HUES48 (cell line): ENCODE results near the gene SFMBT1.

Source experiments
- H3K27ac ChIP-seq: one replicate; pipeline ENCODE4 v1.7.0; 2013; ENCODE audit warnings: low read depth, low read length, inconsistent platforms
- H3K27me3 ChIP-seq: 2 replicates; pipeline ENCODE4 v1.6.1; 2013; ENCODE audit warnings: mild to moderate bottlenecking, low read length; ENCODE audit not compliant: control insufficient read depth, insufficient read depth
- H3K36me3 ChIP-seq: 2 replicates; pipeline ENCODE4 v1.6.1; 2013; ENCODE audit warnings: low read length; ENCODE audit not compliant: control insufficient read depth, insufficient read depth
- H3K4me1 ChIP-seq: 2 replicates; pipeline ENCODE4 v1.6.1; 2013; ENCODE audit warnings: mild to moderate bottlenecking, low read length; ENCODE audit not compliant: control insufficient read depth, insufficient read depth
- H3K4me3 ChIP-seq: 2 replicates; pipeline ENCODE4 v1.5.1; 2013; ENCODE audit warnings: mild to moderate bottlenecking, low read depth, low read length
- H3K9ac ChIP-seq: 2 replicates; pipeline ENCODE4 v1.6.1; 2013; ENCODE audit warnings: mild to moderate bottlenecking, low read depth, low read length, moderate library complexity
- H3K9me3 ChIP-seq: 2 replicates; pipeline ENCODE4 v1.6.1; 2013; ENCODE audit warnings: low read length; ENCODE audit not compliant: control insufficient read depth, insufficient read depth

Gene SFMBT1

GRCh38 chr3:53081318-53081717 lies 35.4 kb upstream of the SFMBT1 start:
- H3K9me3 ChIP-seq, result no peaks in the 10 kb centered on the region
- no peaks in the 10 kb centered on the region for H3K27me3 ChIP-seq
- H3K27ac ChIP-seq, result no peak overlapping the region
- no peaks in the 10 kb centered on the region for H3K36me3 ChIP-seq
- H3K4me1 ChIP-seq, result no peaks in the 10 kb centered on the region
- no peak overlapping the region for H3K4me3 ChIP-seq
- no peak overlapping the region for H3K9ac ChIP-seq

- no peak overlapping the region for H3K27ac ChIP-seq
- no peaks in the 10 kb centered on the region for H3K27me3 ChIP-seq
- H3K4me1 ChIP-seq, result no peaks in the 10 kb centered on the region
- H3K9ac ChIP-seq, result no peak overlapping the region
- H3K36me3 ChIP-seq, result no peaks in the 10 kb centered on the region
- H3K9me3 ChIP-seq, result no peaks in the 10 kb centered on the region
- H3K4me3 ChIP-seq, result no peak overlapping the region
Measured at GRCh38 chr3:53080612-53081205, 34.8 kb upstream of the SFMBT1 start.

- H3K9me3 ChIP-seq, result no peaks in the 10 kb centered on the region
- no peak overlapping the region for H3K4me3 ChIP-seq
- no peaks in the 10 kb centered on the region for H3K36me3 ChIP-seq
- no peaks in the 10 kb centered on the region for H3K4me1 ChIP-seq
- no peak overlapping the region for H3K9ac ChIP-seq
- no peak overlapping the region for H3K27ac ChIP-seq
- no peaks in the 10 kb centered on the region for H3K27me3 ChIP-seq
Measured at GRCh38 chr3:53079791-53080555, 34.1 kb upstream of the SFMBT1 start.

GRCh38 chr3:53079147-53079546 lies 33.3 kb upstream of the SFMBT1 start:
- H3K36me3 ChIP-seq, result no peaks in the 10 kb centered on the region
- H3K9ac ChIP-seq, result no peak overlapping the region
- no peaks in the 10 kb centered on the region for H3K9me3 ChIP-seq
- no peak overlapping the region for H3K4me3 ChIP-seq
- H3K4me1 ChIP-seq, result no peaks in the 10 kb centered on the region
- H3K27me3 ChIP-seq, result no peaks in the 10 kb centered on the region
- H3K27ac ChIP-seq, result no peak overlapping the region

GRCh38 chr3:53078656-53079055 lies 32.8 kb upstream of the SFMBT1 start:
- Histone ChIP-seq H3K4me3 (no peak overlapping the region), H3K9me3 (no peaks in the 10 kb centered on the region), H3K27me3 (no peaks in the 10 kb centered on the region), H3K9ac (no peak overlapping the region), H3K4me1 (peaks cover 2% of the 10 kb centered on the region; the same call in 1 of the 2 replicates), H3K36me3 (no peaks in the 10 kb centered on the region), H3K27ac (no peak overlapping the region)

- Histone ChIP-seq H3K27ac (no peak overlapping the region), H3K9ac (no peak overlapping the region), H3K36me3 (no peaks in the 10 kb centered on the region), H3K9me3 (no peaks in the 10 kb centered on the region), H3K27me3 (no peaks in the 10 kb centered on the region), H3K4me1 (peaks cover 11% of the 10 kb centered on the region), H3K4me3 (no peak overlapping the region)
Measured at GRCh38 chr3:53077476-53078220, 31.8 kb upstream of the SFMBT1 start.

GRCh38 chr3:53075743-53076140 lies 29.9 kb upstream of the SFMBT1 start:
- H3K27ac ChIP-seq, result no peak overlapping the region
- H3K9me3 ChIP-seq, result no peaks in the 10 kb centered on the region
- no peaks in the 10 kb centered on the region for H3K36me3 ChIP-seq
- H3K4me1 ChIP-seq, result peaks cover 16% of the 10 kb centered on the region
- no peak overlapping the region for H3K4me3 ChIP-seq
- H3K27me3 ChIP-seq, result no peaks in the 10 kb centered on the region; the same call in 1 of the 2 replicates
- no peak overlapping the region for H3K9ac ChIP-seq

- no peak overlapping the region for H3K9ac ChIP-seq
- H3K36me3 ChIP-seq, result no peaks in the 10 kb centered on the region
- no peaks in the 10 kb centered on the region; the same call in 1 of the 2 replicates for H3K27me3 ChIP-seq
Measured at GRCh38 chr3:53074761-53075742, 29.2 kb upstream of the SFMBT1 start.

GRCh38 chr3:53074366-53074696 lies 28.5 kb upstream of the SFMBT1 start:
- Histone ChIP-seq H3K9ac (no peak overlapping the region), H3K4me3 (no peak overlapping the region)

More at GRCh38 chr3:53074761-53075742, 29.2 kb upstream of the SFMBT1 start:
- no peak overlapping the region for H3K4me3 ChIP-seq
- H3K27ac ChIP-seq, result no peak overlapping the region
- H3K9me3 ChIP-seq, result no peaks in the 10 kb centered on the region
- H3K4me1 ChIP-seq, result peaks cover 16% of the 10 kb centered on the region

GRCh38 chr3:53073553-53074365 lies 27.9 kb upstream of the SFMBT1 start:
- H3K27me3 ChIP-seq, result no peaks in the 10 kb centered on the region; the same call in 1 of the 2 replicates
- H3K9me3 ChIP-seq, result no peaks in the 10 kb centered on the region
- H3K36me3 ChIP-seq, result no peaks in the 10 kb centered on the region
- no peak overlapping the region for H3K4me3 ChIP-seq
- peaks cover 16% of the 10 kb centered on the region for H3K4me1 ChIP-seq
- H3K9ac ChIP-seq, result no peak overlapping the region
- no peak overlapping the region for H3K27ac ChIP-seq

More at GRCh38 chr3:53074366-53074696, 28.5 kb upstream of the SFMBT1 start:
- no peaks in the 10 kb centered on the region for H3K9me3 ChIP-seq
- no peak overlapping the region for H3K27ac ChIP-seq
- H3K27me3 ChIP-seq, result no peaks in the 10 kb centered on the region; the same call in 1 of the 2 replicates
- H3K4me1 ChIP-seq, result peaks cover 16% of the 10 kb centered on the region
- H3K36me3 ChIP-seq, result no peaks in the 10 kb centered on the region
